GM18517 (cell line): ENCODE results near the gene ZG16B.

ENCODE experiments used
- ATAC-seq: cut with Tn5 transposase; IDR thresholded peaks from one replicate; pipeline ENCODE4 v1.9.1; 2021; ENCODE audit warnings: mild to moderate bottlenecking, moderate library complexity; ENCODE audit not compliant: unreplicated experiment

ZG16B gene

GRCh38 chr16:2829501-2830354 is at the start of gene ZG16B:
Gene ZG16B (plus strand): TSS chr16:2830303. CDS start chr16:2830442, 139 bp downstream.
- no peak for ATAC-seq

GRCh38 chr16:2782583-2783351 is 47.3 kb upstream of the ZG16B start:
- no peak for ATAC-seq

GRCh38 chr16:2783581-2784357 is 46.3 kb upstream of the ZG16B start:
- ATAC-seq: no peak

GRCh38 chr16:2784358-2785100 is 45.6 kb upstream of the ZG16B start:
- no peak for ATAC-seq

- ATAC-seq: no peak
Observed at GRCh38 chr16:2785101-2785991, 44.8 kb upstream of the ZG16B start.

- no peak for ATAC-seq
Observed at GRCh38 chr16:2786061-2786825, 43.9 kb upstream of the ZG16B start.

- ATAC-seq: no peak
Observed at GRCh38 chr16:2786826-2787151, 43.3 kb upstream of the ZG16B start.

- ATAC-seq: no peak
Observed at GRCh38 chr16:2787406-2787805, 42.7 kb upstream of the ZG16B start, which contains the start of gene PRSS33. Gene PRSS33 (minus strand): TSS chr16:2787560. CDS start chr16:2786547, 1,013 bp downstream.

GRCh38 chr16:2787961-2788360 is 42.1 kb upstream of the ZG16B start:
- no peak for ATAC-seq

GRCh38 chr16:2790631-2791030 is 39.5 kb upstream of the ZG16B start:
- ATAC-seq: no peak

GRCh38 chr16:2791174-2791573 is 38.9 kb upstream of the ZG16B start:
- no peak for ATAC-seq

GRCh38 chr16:2792940-2793339 is 37.2 kb upstream of the ZG16B start:
- no peak for ATAC-seq

- no peak for ATAC-seq
Observed at GRCh38 chr16:2795395-2796143, 34.5 kb upstream of the ZG16B start.

GRCh38 chr16:2798723-2799204 is 31.3 kb upstream of the ZG16B start:
- no peak for ATAC-seq

- ATAC-seq: no peak
Observed at GRCh38 chr16:2799205-2799858, 30.8 kb upstream of the ZG16B start.

- no peak for ATAC-seq
Observed at GRCh38 chr16:2799859-2800226, 30.3 kb upstream of the ZG16B start.

GRCh38 chr16:2803545-2804195 is 26.4 kb upstream of the ZG16B start:
- ATAC-seq: no peak
